Measurements from ENCODE around the gene F2RL2.
A peak's percentile ranks its signal among the peaks of the same experiment; 100 is the strongest.

F2RL2 gene

GRCh38 chr5:76620166-76620565 is 3.0 kb downstream of the F2RL2 start:
- in situ Hi-C loops (cut with HindIII; ENCODE audit: low pct_ligation_motif_present, low sequenced_read_pairs), result no loop called here
- Histone ChIP-seq H3K4me3 (ENCODE audit: low read depth, low read length) (no peak overlapping the region), H3K27me3 (replicated peaks) (no peaks in the 10 kb centered on the region), H3K36me3 (replicated peaks) (no peaks in the 10 kb centered on the region), H3K27ac (no peak overlapping the region)
- no peak for DNase-seq
- TF ChIP-seq CTCF (IDR thresholded peaks at IDR 0.05; ENCODE audit: low read depth, low read length, missing control alignments), result no peak

- peak; percentile 87 for DNase-seq
- in situ Hi-C loops (cut with HindIII; ENCODE audit: low pct_ligation_motif_present, low sequenced_read_pairs), result no loop called here
- no peaks in the 10 kb centered on the region for H3K27me3 ChIP-seq (replicated peaks)
- H3K4me3 ChIP-seq (ENCODE audit: low read depth, low read length), result no peak overlapping the region
- TF ChIP-seq CTCF (IDR thresholded peaks at IDR 0.05; ENCODE audit: low read depth, low read length, missing control alignments), result no peak
- no peaks in the 10 kb centered on the region for H3K36me3 ChIP-seq (replicated peaks)
- H3K27ac ChIP-seq, result peak overlapping the region; percentile 66
Observed at GRCh38 chr5:76617675-76618074, 5.5 kb downstream of the F2RL2 start.

GRCh38 chr5:76617229-76617628 is 6.0 kb downstream of the F2RL2 start:
- in situ Hi-C loops (cut with HindIII; ENCODE audit: low pct_ligation_motif_present, low sequenced_read_pairs), result no loop called here
- Histone ChIP-seq H3K27ac (peak overlapping the region; percentile 66), H3K4me3 (ENCODE audit: low read depth, low read length) (no peak overlapping the region), H3K36me3 (replicated peaks) (no peaks in the 10 kb centered on the region), H3K27me3 (replicated peaks) (no peaks in the 10 kb centered on the region)
- TF ChIP-seq CTCF (IDR thresholded peaks at IDR 0.05; ENCODE audit: low read depth, low read length, missing control alignments), result no peak
- peak; percentile 33 for DNase-seq

- DNase-seq, result no peak
- no peak for TF ChIP-seq CTCF (IDR thresholded peaks at IDR 0.05; ENCODE audit: low read depth, low read length, missing control alignments)
- in situ Hi-C loops (cut with HindIII; ENCODE audit: low pct_ligation_motif_present, low sequenced_read_pairs), result no loop called here
- no peaks in the 10 kb centered on the region for H3K36me3 ChIP-seq (replicated peaks)
- no peak overlapping the region for H3K27ac ChIP-seq
- no peak overlapping the region for H3K4me3 ChIP-seq (ENCODE audit: low read depth, low read length)
- no peaks in the 10 kb centered on the region for H3K27me3 ChIP-seq (replicated peaks)
Observed at GRCh38 chr5:76616206-76616605, 7.0 kb downstream of the F2RL2 start.

GRCh38 chr5:76615759-76616158 is 7.4 kb downstream of the F2RL2 start:
- no peak for DNase-seq
- in situ Hi-C loops (cut with HindIII; ENCODE audit: low pct_ligation_motif_present, low sequenced_read_pairs), result no loop called here
- TF ChIP-seq CTCF (IDR thresholded peaks at IDR 0.05; ENCODE audit: low read depth, low read length, missing control alignments), result no peak
- Histone ChIP-seq H3K27ac (no peak overlapping the region), H3K27me3 (replicated peaks) (no peaks in the 10 kb centered on the region), H3K36me3 (replicated peaks) (no peaks in the 10 kb centered on the region), H3K4me3 (ENCODE audit: low read depth, low read length) (no peak overlapping the region)

GRCh38 chr5:76612942-76613341 is 10.3 kb downstream of the F2RL2 start:
- Histone ChIP-seq H3K4me3 (ENCODE audit: low read depth, low read length) (no peak overlapping the region), H3K27ac (no peak overlapping the region), H3K36me3 (replicated peaks) (no peaks in the 10 kb centered on the region), H3K27me3 (replicated peaks) (no peaks in the 10 kb centered on the region)
- DNase-seq, result no peak
- no peak for TF ChIP-seq CTCF (IDR thresholded peaks at IDR 0.05; ENCODE audit: low read depth, low read length, missing control alignments)
- in situ Hi-C loops (cut with HindIII; ENCODE audit: low pct_ligation_motif_present, low sequenced_read_pairs), result no loop called here
